GM10248 (cell line): Measurements from ENCODE around the gene RND3.

ENCODE experiments used
- CTCF ChIA-PET: fragments of 300-600 bp; sonication (Branson Sonifier 250); formaldehyde crosslinking; extraction: SDS; loops from one replicate; lab custom pipeline; 2021; ENCODE audit warnings: antibody characterized with exemption; lab: Yijun Ruan, JAX
- POLR2A ChIA-PET: fragments of 350-650 bp; sonication (Branson Sonifier 250); formaldehyde crosslinking; extraction: SDS; loops from one replicate; lab custom pipeline; 2020; ENCODE audit warnings: antibody characterized with exemption; lab: Yijun Ruan, JAX
- DNase-seq: peaks from one replicate; pipeline ENCODE4 v3.0.0; 2012; ENCODE audit errors: extremely low spot score
- TF ChIP-seq, protein P1 (sequence below): IDR thresholded peaks from 2 replicates; pipeline ENCODE4 v1.5.1; 2012; ENCODE audit warnings: mild to moderate bottlenecking, low read depth; ENCODE audit errors: extremely low read depth, missing control alignments, control extremely low read depth

RND3 gene

DNA sequence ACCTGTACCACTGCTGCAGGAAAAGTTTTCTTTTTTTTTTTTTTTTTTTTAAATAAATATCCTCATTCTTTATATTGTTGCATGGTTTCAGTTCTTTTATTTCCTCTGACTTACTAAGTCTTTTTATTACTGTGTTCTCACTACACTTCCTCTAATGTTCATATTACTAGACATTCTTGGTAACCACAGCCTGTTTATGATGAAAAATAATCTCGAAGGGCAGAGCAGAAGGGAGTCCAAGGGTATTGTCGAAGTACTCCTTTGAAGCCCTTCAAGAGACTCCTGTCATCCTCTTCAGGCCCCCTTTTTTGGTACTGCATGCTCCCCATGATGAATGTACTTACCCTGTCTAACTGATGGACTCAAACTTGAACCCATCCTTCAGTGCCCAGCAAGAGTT, 61.2 kb downstream of the RND3 start:
- CTCF ChIA-PET: no interaction called here
- POLR2A ChIA-PET: no interaction called here
- no peak for DNase-seq
- TF ChIP-seq, protein P1, sequence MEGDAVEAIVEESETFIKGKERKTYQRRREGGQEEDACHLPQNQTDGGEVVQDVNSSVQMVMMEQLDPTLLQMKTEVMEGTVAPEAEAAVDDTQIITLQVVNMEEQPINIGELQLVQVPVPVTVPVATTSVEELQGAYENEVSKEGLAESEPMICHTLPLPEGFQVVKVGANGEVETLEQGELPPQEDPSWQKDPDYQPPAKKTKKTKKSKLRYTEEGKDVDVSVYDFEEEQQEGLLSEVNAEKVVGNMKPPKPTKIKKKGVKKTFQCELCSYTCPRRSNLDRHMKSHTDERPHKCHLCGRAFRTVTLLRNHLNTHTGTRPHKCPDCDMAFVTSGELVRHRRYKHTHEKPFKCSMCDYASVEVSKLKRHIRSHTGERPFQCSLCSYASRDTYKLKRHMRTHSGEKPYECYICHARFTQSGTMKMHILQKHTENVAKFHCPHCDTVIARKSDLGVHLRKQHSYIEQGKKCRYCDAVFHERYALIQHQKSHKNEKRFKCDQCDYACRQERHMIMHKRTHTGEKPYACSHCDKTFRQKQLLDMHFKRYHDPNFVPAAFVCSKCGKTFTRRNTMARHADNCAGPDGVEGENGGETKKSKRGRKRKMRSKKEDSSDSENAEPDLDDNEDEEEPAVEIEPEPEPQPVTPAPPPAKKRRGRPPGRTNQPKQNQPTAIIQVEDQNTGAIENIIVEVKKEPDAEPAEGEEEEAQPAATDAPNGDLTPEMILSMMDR: no peak

DNA sequence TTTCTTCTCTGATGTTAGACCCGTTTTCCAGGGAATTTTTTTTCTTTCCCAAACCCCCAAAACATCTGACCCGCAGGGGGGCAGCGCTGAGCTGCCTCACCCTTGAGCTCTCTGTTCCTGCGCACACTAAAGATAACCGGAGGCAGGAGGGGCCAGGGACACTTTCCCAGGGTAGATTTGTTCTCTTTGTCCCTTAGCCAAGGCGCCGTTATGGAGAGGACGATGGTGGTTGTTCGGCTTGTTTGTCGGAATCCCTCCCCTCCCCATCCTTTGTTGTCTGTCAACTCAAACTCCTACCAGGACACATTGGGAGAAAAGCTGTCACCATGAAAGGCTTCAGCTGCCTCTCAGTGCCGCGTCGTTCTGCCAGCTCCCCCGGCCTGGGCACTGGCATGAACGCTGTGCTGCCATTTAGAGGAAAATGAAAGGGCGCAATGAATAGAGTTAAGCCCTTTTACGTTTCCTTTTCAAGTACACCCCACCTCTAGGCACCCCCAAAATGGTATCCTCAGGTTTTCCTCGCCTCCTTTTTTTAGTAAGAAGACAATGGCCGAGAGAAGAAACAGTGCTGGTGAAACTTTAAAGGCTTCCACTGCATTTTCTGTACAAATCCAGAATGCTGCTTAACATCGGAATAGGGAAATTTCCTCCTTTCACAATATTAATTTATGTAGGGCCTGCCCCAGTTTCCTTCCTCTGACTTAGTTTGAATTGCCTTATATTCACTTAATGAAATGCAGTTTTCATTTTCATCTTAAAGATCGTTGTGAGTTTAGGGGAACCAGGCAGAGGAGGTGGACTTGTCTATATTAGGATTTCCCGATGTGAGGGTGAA, 62.1 kb downstream of the RND3 start:
- POLR2A ChIA-PET: no interaction called here

GRCh38 chr2:150424406-150424805, 63.1 kb downstream of the RND3 start:
- TF ChIP-seq, protein P1: no peak
- CTCF ChIA-PET: interaction anchor here (0.8 kb wide), 1 partner anchor 283 kb away, joined by 3 read pairs; no protein-coding TSS in a partner anchor
- no peak for DNase-seq
- POLR2A ChIA-PET: no interaction called here

More for the DNA sequence above, 62.1 kb downstream of the RND3 start:
- TF ChIP-seq, protein P1: no peak
- no peak for DNase-seq
- CTCF ChIA-PET: interaction anchor here (0.8 kb wide), 1 partner anchor 284 kb away, joined by 3 read pairs; no protein-coding TSS in a partner anchor

DNA sequence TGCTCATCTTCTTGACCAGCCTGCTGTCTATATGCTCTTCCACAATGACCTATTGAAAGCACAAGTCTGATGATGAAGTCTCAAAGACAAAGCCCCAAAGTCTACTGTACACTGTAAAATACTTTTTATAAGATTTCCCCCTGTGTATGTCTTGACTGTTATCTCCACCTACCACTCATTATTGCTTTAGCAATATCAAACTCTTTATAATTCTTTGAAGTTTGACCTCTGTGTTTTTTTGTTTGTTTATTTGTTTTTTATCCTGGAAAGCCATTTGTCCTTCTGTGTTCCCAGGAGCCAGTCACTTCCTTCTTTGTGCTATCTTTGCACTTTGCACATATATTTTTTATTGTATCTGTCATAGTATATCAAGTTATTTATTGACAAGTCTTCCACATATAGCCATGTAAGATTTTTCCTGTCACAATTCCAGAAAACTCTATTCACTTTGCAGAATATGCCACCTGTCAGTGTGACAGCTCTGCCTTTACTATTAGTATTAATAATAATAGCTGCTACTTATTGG, 66.3 kb downstream of the RND3 start:
- CTCF ChIA-PET: no interaction called here
- no peak for DNase-seq
- POLR2A ChIA-PET: no interaction called here
- TF ChIP-seq, protein P1: no peak

GRCh38 chr2:150418916-150419315, 68.6 kb downstream of the RND3 start:
- POLR2A ChIA-PET: no interaction called here
- DNase-seq: no peak
- CTCF ChIA-PET: no interaction called here
- TF ChIP-seq, protein P1: no peak
